Measurements from ENCODE around the gene POU2AF3.

GRCh38 chr11:111353776-111354600 is 55.6 kb downstream of the POU2AF3 start:
- TF ChIP-seq CTCF (IDR thresholded peaks at IDR 0.05) (no peak), PBX3 (IDR thresholded peaks at IDR 0.05) (no peak), MAX (IDR thresholded peaks at IDR 0.05) (no peak), ESRRA (IDR thresholded peaks at IDR 0.05; ENCODE audit: borderline replicate concordance, low read length) (no peak), BCL3 (IDR thresholded peaks at IDR 0.05) (no peak), ELK1 (IDR thresholded peaks at IDR 0.05; ENCODE audit: low read depth, low read length) (no peak), JUN (IDR thresholded peaks at IDR 0.05) (no peak), KDM1A (IDR thresholded peaks at IDR 0.05; ENCODE audit: low read depth) (no peak), TFCP2L1 (CRISPR knock-in tag; IDR thresholded peaks at IDR 0.05) (no peak), CHD2 (IDR thresholded peaks at IDR 0.05; ENCODE audit: low read length, partially characterized antibody) (no peak)
